UCSD-AML1 (cell line): ENCODE results near the gene TPCN2.
"Not testable (repeated sequence)": the region's sequence is repeated elsewhere in the genome, so short reads cannot be mapped to it uniquely, and the experiment has no call there.

Experiments
- DNase-seq: peaks from one replicate; lab custom pipeline; 2025; ENCODE audit not compliant: unreplicated experiment; lab: John Stamatoyannopoulos, UW

Gene TPCN2

GRCh38 chr11:69048694-69049489 lies at the start of gene TPCN2:
Gene TPCN2 (plus strand): TSS chr11:69048932. CDS start chr11:69048998, 66 bp downstream.
- DNase-seq = peak; percentile 96

DNA sequence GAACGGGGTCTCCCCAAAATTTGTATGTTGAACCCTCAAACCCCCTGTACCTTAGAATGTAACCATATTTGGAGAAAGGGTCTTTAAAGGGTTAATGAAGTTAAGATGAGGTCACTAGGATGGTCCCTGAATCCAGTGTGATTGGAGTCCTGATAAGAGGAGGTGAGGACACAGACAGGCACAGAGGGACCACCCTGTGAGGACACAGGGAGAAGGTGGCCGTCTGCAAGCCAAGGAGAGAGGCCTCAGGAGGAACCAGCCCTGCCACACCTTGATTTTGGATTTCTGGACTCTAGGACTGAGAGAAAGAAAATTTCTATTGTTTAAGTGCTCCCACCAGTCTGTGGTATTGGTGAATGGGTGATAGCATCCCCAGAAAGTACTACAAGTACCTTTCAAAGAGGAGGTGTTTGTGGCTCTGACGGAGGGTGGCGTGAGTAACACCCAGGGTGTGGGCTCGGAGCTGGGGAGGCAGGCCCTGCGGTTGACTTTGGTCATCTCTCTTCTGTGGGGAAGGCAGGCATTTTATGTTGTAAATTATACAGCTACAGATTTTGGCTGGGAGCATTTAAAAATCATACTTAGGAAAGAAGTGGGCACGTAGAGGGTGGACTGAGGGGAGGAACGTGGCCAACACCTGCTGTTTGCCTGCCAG lies 49.5 kb upstream of the TPCN2 start:
- DNase-seq = no peak

DNA sequence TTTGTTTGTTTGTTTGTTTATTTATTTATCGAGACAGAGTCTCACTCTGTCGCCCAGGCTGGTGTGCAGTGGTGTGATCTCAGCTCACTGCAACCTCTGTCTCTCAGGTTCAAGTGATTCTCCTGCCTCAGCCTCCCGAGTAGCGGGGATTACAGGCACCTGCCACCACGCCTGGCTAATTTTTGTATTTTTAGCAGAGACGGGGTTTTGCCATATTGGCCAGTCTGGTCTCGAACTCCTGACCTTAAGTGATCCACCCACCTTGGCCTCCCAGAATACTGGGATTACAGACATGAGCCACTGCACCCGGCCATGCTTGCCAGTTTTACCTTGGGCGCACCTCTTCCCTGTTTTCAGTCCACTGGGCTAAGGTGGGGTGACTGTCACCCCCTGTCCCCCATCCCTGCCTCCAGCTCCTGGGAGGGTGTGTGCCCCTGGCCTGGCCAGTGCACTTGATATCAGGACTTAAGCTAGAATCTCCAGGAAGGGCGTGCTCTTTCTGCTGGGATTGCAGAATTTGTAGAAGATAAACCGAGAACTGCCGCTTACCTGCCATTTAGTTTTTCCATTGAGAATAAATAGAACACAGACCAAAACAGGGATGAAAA lies 48.9 kb upstream of the TPCN2 start:
- not testable (repeated sequence) for DNase-seq

GRCh38 chr11:69000391-69000790 lies 48.3 kb upstream of the TPCN2 start:
- no peak for DNase-seq

GRCh38 chr11:69000831-69001242 lies 47.9 kb upstream of the TPCN2 start:
- DNase-seq = no peak

DNA sequence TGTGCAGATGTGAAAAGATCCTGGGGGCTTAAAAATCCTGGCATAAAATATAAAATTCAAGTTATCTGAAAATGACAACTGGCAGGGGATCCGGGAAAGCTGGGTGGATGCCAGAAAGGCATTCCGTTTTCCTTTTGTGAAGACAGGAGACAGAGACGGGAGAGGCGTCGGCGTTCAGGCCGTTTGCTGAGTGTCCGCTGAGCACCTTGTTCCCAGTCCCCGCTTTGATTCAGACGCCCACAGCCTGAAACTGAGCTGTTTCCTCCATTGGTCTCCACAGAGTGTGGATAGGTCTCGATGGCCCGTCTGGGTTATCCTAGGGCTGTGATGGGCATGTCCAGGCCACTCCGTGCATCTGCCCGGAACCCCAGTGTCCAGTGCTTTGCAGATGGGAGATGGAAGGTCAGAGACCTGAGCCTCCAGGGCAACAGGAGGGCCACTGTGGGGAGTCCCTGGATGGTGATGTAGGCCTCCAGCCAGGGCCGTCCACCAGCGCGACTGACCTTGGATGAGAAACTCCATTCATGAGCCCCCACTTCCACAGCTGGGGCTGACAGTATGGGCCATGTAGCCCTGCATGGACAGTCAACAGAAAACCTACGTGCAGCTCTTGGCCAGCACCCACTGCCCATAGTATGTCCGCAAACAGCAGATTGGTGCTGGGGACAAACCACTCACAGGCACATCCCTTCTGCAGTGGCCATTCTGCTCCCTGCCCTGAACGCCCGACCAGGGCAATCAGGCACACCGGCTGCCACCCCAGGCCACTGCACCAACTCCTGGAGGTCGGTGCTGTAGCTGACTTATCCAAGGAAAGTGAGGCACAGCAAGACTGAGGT lies 47.3 kb upstream of the TPCN2 start:
- DNase-seq = no peak

DNA sequence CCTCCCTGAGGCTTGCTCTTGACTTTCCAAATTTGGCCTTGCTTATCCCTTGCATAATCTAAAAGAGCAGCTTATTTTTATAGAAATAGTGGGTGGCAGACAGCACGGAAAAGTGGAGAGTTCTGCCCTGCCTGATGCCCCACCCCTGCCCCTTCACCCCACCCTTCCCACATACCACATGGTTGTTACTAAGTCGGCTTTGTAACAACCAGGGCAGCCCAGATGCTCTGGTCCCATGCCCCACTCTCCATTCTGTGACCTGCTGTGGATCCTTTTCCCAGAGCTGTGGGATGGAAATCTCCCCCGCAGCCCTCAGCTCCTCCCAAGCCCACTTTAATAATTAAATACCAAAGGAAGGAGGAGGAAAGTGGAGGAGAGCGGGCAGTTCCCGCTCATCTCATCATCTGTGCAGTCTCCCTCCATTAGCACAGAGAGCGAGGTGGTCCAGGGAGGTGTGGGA lies 46.6 kb upstream of the TPCN2 start:
- DNase-seq = no peak

DNA sequence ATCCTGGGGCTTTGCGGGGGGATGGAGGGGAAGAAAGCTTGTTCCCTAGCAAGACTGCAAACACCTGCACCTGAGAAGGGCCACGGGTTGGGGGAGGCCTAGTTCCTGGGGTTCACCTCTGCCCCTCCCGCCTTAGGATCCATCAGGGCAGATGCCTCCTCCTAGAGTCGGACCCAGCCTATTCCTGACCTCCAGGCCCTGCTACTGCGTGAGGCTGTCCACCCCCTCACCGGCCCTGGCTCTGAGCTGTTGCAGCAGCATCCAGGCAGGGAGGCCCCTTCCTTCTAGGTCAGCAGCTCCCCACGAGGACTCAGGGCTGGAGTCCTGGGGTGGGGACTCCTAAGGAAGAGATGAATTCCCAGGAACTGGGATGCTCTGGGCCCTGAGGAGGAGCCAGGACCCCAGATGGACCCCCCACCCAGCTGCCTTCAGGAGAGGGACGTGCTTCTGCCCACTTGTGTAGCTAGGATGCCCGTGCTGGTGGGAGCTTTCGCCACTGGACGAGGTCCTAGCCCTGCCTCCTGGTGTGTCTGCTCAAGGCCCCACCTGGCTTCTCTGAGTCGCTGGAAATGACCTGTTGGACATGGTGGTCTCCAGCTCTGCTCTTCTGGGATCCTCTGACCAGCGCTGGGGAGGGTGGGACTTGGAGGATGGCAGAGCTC lies 46.0 kb upstream of the TPCN2 start:
- DNase-seq = no peak

DNA sequence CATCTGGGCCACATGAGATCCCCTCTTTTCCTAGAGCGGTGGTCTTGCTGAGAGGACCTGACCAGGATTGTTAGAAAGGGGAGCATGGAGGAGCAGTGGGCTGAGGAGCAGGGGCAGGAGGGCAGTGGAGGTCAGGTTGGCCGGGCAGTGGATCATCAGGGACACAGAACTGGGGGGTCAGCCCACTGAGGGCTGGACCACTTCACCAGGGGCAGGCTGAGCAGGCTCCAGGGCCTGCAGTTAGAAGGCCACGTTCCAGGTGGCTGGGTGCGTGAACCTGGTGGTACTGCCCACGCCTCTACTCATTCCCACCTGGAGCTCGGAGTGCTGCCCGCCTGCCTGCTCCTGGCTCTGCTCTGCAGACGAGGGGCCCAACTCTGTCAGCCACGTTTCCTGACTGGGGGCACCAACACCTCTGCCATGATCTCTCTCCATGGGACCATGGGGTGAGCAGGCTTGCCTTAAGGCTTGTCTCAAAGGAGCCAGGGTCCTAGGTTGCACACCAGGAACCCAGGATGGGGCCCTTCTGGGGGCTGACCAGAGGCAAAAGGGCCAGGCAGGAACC lies 45.3 kb upstream of the TPCN2 start:
- no peak for DNase-seq

DNA sequence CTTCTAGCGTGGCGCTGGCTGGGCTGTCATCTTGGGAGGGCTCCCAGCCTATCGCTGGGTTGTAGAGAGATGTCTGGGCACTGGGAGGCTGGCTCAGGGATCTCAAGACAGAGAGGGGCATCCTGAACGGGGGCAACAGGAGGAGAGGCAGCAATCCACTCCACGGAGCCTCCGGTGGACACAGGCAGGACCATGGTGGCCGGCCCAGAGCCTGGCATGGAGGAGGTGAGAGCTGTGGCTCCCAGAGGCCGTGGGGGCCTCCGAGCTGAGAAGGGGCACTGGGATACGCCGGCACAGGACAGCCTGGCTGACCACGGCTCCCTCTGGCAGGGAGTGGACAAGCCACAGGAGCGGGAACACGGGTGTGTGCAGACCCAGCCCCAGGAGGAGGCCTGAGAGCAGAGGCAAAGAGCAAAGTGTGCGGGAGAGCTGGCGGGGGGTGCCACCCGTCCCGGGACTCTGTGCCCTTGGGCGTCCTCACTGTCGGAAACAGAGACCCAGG lies 44.8 kb upstream of the TPCN2 start:
- DNase-seq = no peak

GRCh38 chr11:69004411-69005182 lies 44.1 kb upstream of the TPCN2 start:
- no peak for DNase-seq

DNA sequence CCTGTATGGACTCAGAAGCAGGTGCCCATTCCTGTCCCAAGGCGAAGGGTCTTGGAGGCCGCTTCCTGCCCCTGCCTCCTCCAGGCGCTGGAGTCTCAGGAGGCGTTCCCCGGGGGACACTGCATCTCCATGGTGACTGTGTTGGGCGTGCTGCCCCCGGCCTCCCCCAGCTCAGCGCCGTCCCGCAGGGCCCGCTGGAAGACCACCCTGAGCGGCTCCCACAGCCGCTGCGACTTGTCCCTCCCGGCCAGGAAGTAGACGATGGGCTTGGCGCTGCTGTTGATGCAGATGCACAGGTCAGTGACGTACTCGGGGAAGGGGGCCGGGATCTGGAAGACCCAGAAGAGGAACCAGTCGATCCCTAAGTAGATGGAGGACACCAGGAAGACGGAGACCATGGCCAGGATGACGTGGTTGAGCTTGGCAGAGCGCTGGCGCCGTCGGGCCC lies 43.5 kb upstream of the TPCN2 start:
- no peak for DNase-seq

- no peak for DNase-seq
Observed at GRCh38 chr11:69005631-69006368, 42.9 kb upstream of the TPCN2 start.

GRCh38 chr11:69006816-69007215 lies 41.9 kb upstream of the TPCN2 start:
- no peak for DNase-seq

DNA sequence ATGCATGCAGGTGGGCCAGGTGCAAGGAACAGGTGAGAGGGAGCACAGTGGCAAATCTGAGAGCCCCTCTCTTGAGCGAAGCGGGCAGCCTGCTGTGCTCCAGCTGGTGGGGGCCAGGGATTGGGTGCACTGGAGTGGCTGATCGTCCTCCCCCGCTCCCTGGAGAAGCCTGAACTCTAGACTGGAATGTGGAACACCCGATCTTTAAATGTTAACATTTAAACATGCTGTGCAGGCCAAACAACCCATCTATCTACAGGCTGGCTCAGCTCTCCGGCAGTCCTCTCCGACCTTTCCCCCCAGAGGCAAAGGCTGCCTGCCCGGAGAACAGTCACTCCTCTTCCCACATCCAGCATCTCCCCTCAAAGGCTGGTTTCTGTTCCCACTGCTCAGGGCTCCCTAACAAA lies 40.8 kb upstream of the TPCN2 start:
- DNase-seq = no peak

DNA sequence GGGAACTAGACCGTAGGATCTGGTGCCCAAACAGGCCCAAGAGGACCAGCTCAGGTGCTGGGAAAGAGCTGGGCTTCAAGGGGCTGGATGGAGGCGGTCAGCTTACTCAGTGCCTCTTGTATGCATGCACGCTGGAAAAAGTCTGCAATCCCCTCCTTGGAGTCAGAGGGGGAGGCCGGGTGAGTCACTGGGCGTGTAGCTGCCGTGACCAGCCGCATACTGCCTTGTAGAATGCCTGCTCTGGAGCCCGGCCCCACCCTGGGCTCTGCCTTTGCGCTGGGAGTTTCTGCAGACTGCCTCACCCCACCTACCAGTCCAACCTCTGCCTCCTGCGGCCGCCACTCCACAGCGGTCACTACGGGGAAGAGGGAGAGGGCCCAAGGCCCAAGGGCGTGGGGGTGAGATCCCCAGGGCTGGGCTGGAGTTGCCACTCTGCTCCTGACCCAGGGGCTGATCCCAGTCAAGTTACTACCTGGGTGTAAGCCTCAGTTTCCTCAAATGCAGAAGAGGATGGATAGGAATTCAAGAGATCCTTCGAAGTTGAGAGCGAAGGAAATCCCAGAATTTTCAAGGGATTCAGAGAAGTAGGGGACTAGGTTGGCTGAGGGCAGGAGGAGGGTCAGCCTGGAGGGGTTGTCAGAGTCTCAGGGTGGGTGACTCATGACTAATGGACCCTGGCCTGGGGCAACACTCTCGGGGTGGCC lies 39.8 kb upstream of the TPCN2 start:
- DNase-seq = no peak

GRCh38 chr11:69009441-69010211 lies 39.1 kb upstream of the TPCN2 start:
- no peak for DNase-seq
